IPS DF 4.7 (cell line): Measurements from ENCODE around the gene AGAP1.

ENCODE experiments used
- DNase-seq: peaks from one replicate; pipeline ENCODE4 v3.0.0-alpha.2; 2013; ENCODE audit warnings: low spot score; ENCODE audit errors: extremely low read depth

The AGAP1 gene

GRCh38 chr2:236109473-236109872, 615.6 kb downstream of the AGAP1 start:
- no peak for DNase-seq

- DNase-seq: no peak
Observed at GRCh38 chr2:236112466-236112865, 618.6 kb downstream of the AGAP1 start.

- no peak for DNase-seq
Observed at GRCh38 chr2:236113425-236113824, 619.6 kb downstream of the AGAP1 start.

- no peak for DNase-seq
Observed at GRCh38 chr2:236113948-236114347, 620.1 kb downstream of the AGAP1 start.

- DNase-seq: no peak
Observed at GRCh38 chr2:236114959-236115358, 621.1 kb downstream of the AGAP1 start.

GRCh38 chr2:236117401-236117800, 623.6 kb downstream of the AGAP1 start:
- DNase-seq: no peak

- DNase-seq: no peak
Observed at GRCh38 chr2:236117861-236118269, 624.0 kb downstream of the AGAP1 start.

GRCh38 chr2:236119003-236119402, 625.2 kb downstream of the AGAP1 start:
- no peak for DNase-seq

GRCh38 chr2:236119476-236119875, 625.6 kb downstream of the AGAP1 start:
- DNase-seq: no peak

GRCh38 chr2:236120141-236120601, 626.3 kb downstream of the AGAP1 start:
- DNase-seq: no peak

- DNase-seq: no peak
Observed at GRCh38 chr2:236120829-236121228, 627.0 kb downstream of the AGAP1 start.

GRCh38 chr2:236121546-236121945, 627.7 kb downstream of the AGAP1 start:
- no peak for DNase-seq

GRCh38 chr2:236122236-236122635, 628.4 kb downstream of the AGAP1 start:
- no peak for DNase-seq

GRCh38 chr2:236123716-236124115, 629.9 kb downstream of the AGAP1 start:
- no peak for DNase-seq

GRCh38 chr2:236124182-236124893, 630.5 kb downstream of the AGAP1 start:
- no peak for DNase-seq

- DNase-seq: no peak
Observed at GRCh38 chr2:236125541-236125940, 631.7 kb downstream of the AGAP1 start.

- DNase-seq: no peak
Observed at GRCh38 chr2:236127010-236127409, 633.2 kb downstream of the AGAP1 start.

- DNase-seq: no peak
Observed at GRCh38 chr2:236128321-236128720, 634.5 kb downstream of the AGAP1 start.

GRCh38 chr2:236129935-236130334, 636.1 kb downstream of the AGAP1 start:
- DNase-seq: no peak

- no peak for DNase-seq
Observed at GRCh38 chr2:236130349-236130998, 636.6 kb downstream of the AGAP1 start.

GRCh38 chr2:236131073-236131692, 637.3 kb downstream of the AGAP1 start:
- DNase-seq: no peak

- no peak for DNase-seq
Observed at GRCh38 chr2:236133410-236134012, 639.7 kb downstream of the AGAP1 start.
